Nephron progenitor cell (in vitro differentiated cells): ENCODE results near the gene IL36RN.

Experiments
- DNase-seq: peaks from one replicate; pipeline ENCODE4 v3.0.0; 2021
- H3K27ac Mint-ChIP-seq: 2 replicates; pipeline ENCODE4 v1.8.0; 2021; ENCODE audit warnings: mild to moderate bottlenecking, moderate library complexity, mixed read lengths
- H3K27me3 Mint-ChIP-seq: 2 replicates; pipeline ENCODE4 v1.8.0; 2021; ENCODE audit warnings: mild to moderate bottlenecking, low read depth, mixed read lengths; ENCODE audit not compliant: poor library complexity
- H3K36me3 Mint-ChIP-seq: 2 replicates; pipeline ENCODE4 v1.8.0; 2021; ENCODE audit warnings: low read depth, mixed read lengths
- H3K4me1 Mint-ChIP-seq: 2 replicates; pipeline ENCODE4 v1.8.0; 2021; ENCODE audit warnings: mixed read lengths
- H3K4me3 Mint-ChIP-seq: 2 replicates; pipeline ENCODE4 v1.8.0; 2021; ENCODE audit warnings: mild to moderate bottlenecking, moderate library complexity, mixed read lengths
- H3K9me3 Mint-ChIP-seq: 2 replicates; pipeline ENCODE4 v1.8.0; 2021; ENCODE audit warnings: mild to moderate bottlenecking, moderate library complexity, mixed read lengths
- CTCF ChIP-seq: fragments of 200-600 bp; sonication (generic); IDR thresholded peaks from 2 replicates; pipeline ENCODE4 v1.5.0; 2021; ENCODE audit warnings: antibody characterized with exemption

IL36RN gene

DNA sequence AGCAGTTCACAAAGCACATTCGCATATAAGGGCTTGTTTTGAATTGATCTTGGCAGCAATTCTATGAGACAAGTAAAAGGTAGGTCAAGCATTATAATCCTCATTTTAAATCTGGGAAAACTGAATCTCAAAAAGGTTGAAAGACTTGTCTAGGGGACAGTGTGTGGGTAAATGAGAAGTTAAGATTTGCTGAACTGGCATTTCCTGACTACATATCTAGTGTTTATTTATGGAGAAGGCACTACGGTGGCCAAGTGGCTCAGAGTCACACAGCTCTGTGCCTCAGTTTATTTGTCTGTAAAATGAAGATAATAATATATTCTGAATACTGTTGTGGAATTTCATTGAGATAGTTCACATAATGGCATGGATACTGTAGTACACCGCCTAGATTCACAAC, 52.1 kb downstream of the IL36RN start:
- no peaks in the 10 kb centered on the region for H3K9me3 Mint-ChIP-seq
- H3K36me3 Mint-ChIP-seq, result no peaks in the 10 kb centered on the region
- DNase-seq, result no peak
- no peaks in the 10 kb centered on the region for H3K4me1 Mint-ChIP-seq
- no peak overlapping the region for H3K27ac Mint-ChIP-seq
- no peak for TF ChIP-seq CTCF
- peaks cover 24% of the 10 kb centered on the region for H3K27me3 Mint-ChIP-seq
- H3K4me3 Mint-ChIP-seq, result no peak overlapping the region

- TF ChIP-seq CTCF, result no peak
- Mint-ChIP-seq H3K9me3 (no peaks in the 10 kb centered on the region), H3K27me3 (peaks cover 23% of the 10 kb centered on the region), H3K36me3 (no peaks in the 10 kb centered on the region), H3K4me1 (no peaks in the 10 kb centered on the region), H3K4me3 (no peak overlapping the region), H3K27ac (no peak overlapping the region)
- DNase-seq, result no peak
These were observed 52.9 kb downstream of the IL36RN start for GRCh38 chr2:113111823-113112287.

DNA sequence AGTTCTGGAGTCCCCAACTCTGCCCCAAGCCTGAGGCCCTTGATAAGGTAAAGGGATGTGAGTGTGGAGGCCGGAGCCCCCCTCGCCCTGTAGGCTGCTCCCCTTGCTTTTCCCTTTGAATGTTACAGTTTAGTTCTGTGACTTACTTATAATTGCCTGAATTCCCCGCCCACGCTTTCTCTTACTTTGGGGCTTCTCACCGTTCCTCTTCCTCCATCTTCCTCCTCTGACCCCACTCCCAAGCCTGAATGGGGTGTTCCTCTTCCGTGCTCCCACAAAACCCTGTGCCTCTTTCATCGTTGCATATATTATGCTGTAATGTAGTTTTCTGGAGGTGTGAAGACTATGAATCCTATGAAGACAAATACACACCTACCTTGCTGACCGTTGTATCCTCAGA, 53.4 kb downstream of the IL36RN start:
- Mint-ChIP-seq H3K36me3 (no peaks in the 10 kb centered on the region), H3K27me3 (peaks cover 20% of the 10 kb centered on the region), H3K9me3 (no peaks in the 10 kb centered on the region), H3K27ac (no peak overlapping the region), H3K4me1 (no peaks in the 10 kb centered on the region), H3K4me3 (no peak overlapping the region)
- no peak for TF ChIP-seq CTCF
- DNase-seq, result no peak

DNA sequence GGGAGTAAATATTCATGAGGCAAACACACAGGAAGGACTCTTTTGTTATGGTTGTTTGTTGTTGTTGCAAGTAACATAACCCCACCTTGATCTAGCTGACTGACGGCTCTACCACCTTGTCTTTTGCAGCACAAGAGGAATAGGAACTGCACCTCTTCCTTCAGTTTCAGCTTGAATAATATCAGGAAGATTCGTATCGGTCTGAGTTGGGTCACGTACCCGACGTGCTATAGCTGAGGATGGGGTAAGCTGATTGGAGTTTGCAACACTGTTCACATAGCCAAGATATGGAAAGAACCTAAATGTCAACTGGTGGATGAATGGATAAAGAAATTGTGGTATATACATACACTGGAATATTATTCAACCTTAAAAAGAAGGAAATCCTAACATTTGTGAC, 53.9 kb downstream of the IL36RN start:
- H3K9me3 Mint-ChIP-seq, result no peaks in the 10 kb centered on the region
- H3K4me3 Mint-ChIP-seq, result no peak overlapping the region
- peaks cover 15% of the 10 kb centered on the region for H3K27me3 Mint-ChIP-seq
- DNase-seq, result no peak
- no peak overlapping the region for H3K27ac Mint-ChIP-seq
- no peaks in the 10 kb centered on the region for H3K36me3 Mint-ChIP-seq
- no peaks in the 10 kb centered on the region for H3K4me1 Mint-ChIP-seq
- no peak for TF ChIP-seq CTCF

DNA sequence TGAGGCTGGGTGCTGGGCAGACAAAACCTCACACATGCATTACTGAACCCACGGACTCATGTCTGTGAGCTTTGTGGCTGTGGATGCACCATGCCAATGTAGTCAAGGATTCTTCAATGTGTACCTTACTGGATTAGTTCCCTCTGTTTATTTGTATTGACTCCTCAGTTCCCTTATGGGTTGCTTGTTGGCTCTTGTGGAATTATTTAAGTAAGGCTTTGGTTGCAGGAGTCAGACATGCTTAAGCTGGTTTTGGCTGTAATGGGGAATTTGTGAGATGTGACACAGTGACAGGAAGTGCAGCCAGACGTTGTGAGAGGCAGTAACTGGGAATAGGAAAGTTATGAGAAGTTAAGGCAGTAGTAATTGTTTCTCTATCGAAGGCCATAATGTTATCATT, 54.8 kb downstream of the IL36RN start:
- Mint-ChIP-seq H3K4me1 (no peaks in the 10 kb centered on the region), H3K36me3 (no peaks in the 10 kb centered on the region), H3K27me3 (peaks cover 9% of the 10 kb centered on the region), H3K27ac (no peak overlapping the region), H3K9me3 (no peaks in the 10 kb centered on the region), H3K4me3 (no peak overlapping the region)
- no peak for DNase-seq
- no peak for TF ChIP-seq CTCF
